ENCODE results near the gene SLC30A4. TPM values are rescaled to one million over a fixed set of nuclear protein-coding genes. Genes with fewer than 3 reads are reported as not detected.

Gene SLC30A4
- total RNA-seq, 1 experiment from 2014 or later, result not detected

DNA sequence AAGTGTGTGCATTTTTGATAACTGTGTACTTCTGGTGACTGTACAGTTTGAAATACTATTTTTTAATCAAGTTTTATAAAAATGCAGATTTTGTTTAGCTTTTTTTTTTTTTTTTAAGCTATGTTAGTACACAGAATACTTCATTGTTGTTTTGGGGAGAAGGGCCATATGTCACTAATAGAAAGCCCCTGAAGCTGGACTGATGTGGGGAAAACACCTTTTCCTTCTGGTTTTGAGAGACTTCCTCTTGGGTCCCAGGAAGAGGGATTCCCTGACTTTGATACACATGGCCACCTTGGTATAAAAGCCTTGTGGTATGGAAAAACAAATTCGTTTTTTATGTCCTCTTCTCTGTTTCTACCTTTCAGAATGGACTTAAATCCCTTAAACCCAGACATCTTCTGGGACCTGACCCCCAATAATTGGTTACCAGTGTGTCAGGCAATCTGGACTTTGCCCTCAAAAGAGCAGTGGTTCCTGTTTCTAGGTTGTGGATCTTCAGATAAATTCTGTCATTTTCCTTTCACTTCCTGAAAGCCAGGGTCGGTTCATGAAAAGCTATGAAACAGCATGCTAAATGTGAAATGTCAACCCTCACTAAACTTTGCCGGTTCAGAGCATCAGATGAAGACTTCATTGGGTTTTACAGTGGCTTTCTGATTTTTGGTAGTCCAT is 33.5 kb upstream of the SLC30A4 start:
- Histone ChIP-seq H3K27ac (ENCODE audit: insufficient read length, low read depth, low read length) (no peak overlapping the region), H3K79me1 (ENCODE audit: insufficient read depth, low read depth, low read length, poor library complexity, severe bottlenecking) (no peaks in the 10 kb centered on the region), H3K79me2 (ENCODE audit: insufficient read depth, low read length) (no peaks in the 10 kb centered on the region), H2BK20ac (ENCODE audit: low read depth, low read length, poor library complexity, severe bottlenecking) (no peak overlapping the region), H2AFZ (ENCODE audit: low read length) (no peak overlapping the region), H2BK5ac (ENCODE audit: insufficient read length, low read length) (no peak overlapping the region), H3K27me3 (ENCODE audit: insufficient read depth, low read length) (no peaks in the 10 kb centered on the region), H4K91ac (ENCODE audit: insufficient read length, low read depth, low read length) (no peak overlapping the region), H4K8ac (replicated peaks; ENCODE audit: insufficient read length, low read depth, low read length) (no peak overlapping the region), H3K23me2 (ENCODE audit: insufficient read length, low read depth, low read length, poor library complexity, severe bottlenecking) (no peaks in the 10 kb centered on the region), H3K56ac (ENCODE audit: insufficient read length, low read depth, low read length) (no peak overlapping the region), H3K9me3 (ENCODE audit: control insufficient read depth, low read depth, low read length) (no peaks in the 10 kb centered on the region), H3K4me1 (ENCODE audit: insufficient read depth, low read length) (no peaks in the 10 kb centered on the region), H3K9ac (ENCODE audit: extremely low read depth, insufficient read length, low read length) (no peak overlapping the region), H3K23ac (ENCODE audit: insufficient read length, low read depth, low read length) (no peak overlapping the region), H3K4ac (ENCODE audit: low read depth, low read length) (no peak overlapping the region), H2BK120ac (ENCODE audit: low read depth, low read length, poor library complexity, severe bottlenecking) (no peak overlapping the region), H3K18ac (ENCODE audit: insufficient read length, low read depth, low read length) (no peak overlapping the region), H3T11ph (ENCODE audit: low read length) (no peak overlapping the region), H2BK15ac (ENCODE audit: low read depth, low read length) (no peak overlapping the region), H3K14ac (ENCODE audit: insufficient read depth, low read length) (no peak overlapping the region), H4K20me1 (ENCODE audit: control insufficient read depth, insufficient read depth, insufficient read length) (no peaks in the 10 kb centered on the region), H3K4me2 (ENCODE audit: insufficient read depth, insufficient read length, low read length) (no peak overlapping the region), H4K5ac (ENCODE audit: insufficient read length, low read depth, low read length) (no peak overlapping the region), H2AK5ac (ENCODE audit: insufficient read length, low read length) (no peak overlapping the region), H2BK12ac (ENCODE audit: insufficient read length, low read depth, low read length) (no peak overlapping the region)
- DNase-seq, result no peak
- no peak for TF ChIP-seq CTCF (conservative IDR thresholded peaks at IDR 0.05)
- WGBS (ENCODE audit: extremely low coverage, insufficient read length, low lambda C conversion rate), result no CpG with 5 or more reads among the region's 3 CpGs
- Mint-ChIP-seq H3K4me1 (no peaks in the 10 kb centered on the region), H3K27ac (no peak overlapping the region), H3K9me3 (no peaks in the 10 kb centered on the region), H3K4me3 (no peak overlapping the region), H3K36me3 (ENCODE audit: insufficient read depth in 1 of 3, low read depth in 3 of 3) (no peaks in the 10 kb centered on the region), H3K27me3 (ENCODE audit: low read depth) (peaks cover 75% of the 10 kb centered on the region)

Measured in H9 (cell line).